Muscle of back (tissue), 11 donors: ENCODE data around the gene PLEKHA6. TPM values are rescaled to one million over a fixed set of nuclear protein-coding genes. Genes with fewer than 3 reads are reported as not detected.

Experiments
- DNase-seq, 3 donors: peaks; one replicate each; pipeline versions ENCODE4 v3.0.0 to v3.0.0-alpha.2; 2013
- polyA plus RNA-seq, 10 donors: library from polyadenylated mRNA; unstranded; fragments of 120-200 nt; gene quantifications; one replicate each; pipeline ENCODE4 v1.2.1, GENCODE V29; 2013; ENCODE audit not compliant: insufficient read length in 10 of 10

PLEKHA6 gene
- polyA plus RNA-seq, 10 donors: 1.7 to 7.2 (median 2.8) TPM

GRCh38 chr1:204261746-204262505 is 97.8 kb downstream of the PLEKHA6 start:
- no peak for DNase-seq

GRCh38 chr1:204261266-204261665 is 98.5 kb downstream of the PLEKHA6 start:
- no peak for DNase-seq

DNA sequence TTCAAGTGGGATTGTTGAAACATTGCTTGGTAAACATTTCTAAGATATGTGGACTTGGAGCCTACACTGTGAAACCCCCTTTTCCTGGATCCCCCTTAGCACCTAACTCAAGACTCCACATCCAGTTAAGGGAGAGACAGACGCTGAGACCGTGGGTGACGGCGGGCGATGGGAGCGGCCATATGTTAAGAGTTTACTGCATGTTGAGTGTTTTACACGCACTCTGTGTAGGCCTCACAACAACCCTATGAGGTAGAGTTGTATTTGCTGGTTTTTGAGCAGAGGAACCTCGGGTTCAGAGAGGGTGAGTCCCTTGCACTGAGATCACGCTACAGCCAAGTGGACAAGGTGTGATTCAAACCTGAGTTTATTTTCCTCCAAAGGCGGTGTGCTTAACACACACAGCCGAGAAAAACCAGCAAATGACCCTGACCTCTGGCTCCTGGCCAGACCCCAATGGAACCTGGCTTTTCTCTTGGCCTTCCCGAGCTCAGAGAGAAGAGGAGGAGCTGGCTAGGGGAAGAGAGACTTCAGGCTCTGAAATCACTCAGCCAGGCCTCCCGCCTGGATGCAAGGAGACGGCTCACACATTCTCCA is 99.0 kb downstream of the PLEKHA6 start:
- no peak for DNase-seq

- no peak for DNase-seq
Measured at GRCh38 chr1:204259782-204260181, 99.9 kb downstream of the PLEKHA6 start.

GRCh38 chr1:204259196-204259595 is 100.5 kb downstream of the PLEKHA6 start:
- no peak for DNase-seq

- peak in 1 of 3 donors; percentile 24 for DNase-seq
Measured at GRCh38 chr1:204258213-204259115, 101.3 kb downstream of the PLEKHA6 start.

GRCh38 chr1:204257446-204257845 is 102.3 kb downstream of the PLEKHA6 start:
- DNase-seq: no peak

DNA sequence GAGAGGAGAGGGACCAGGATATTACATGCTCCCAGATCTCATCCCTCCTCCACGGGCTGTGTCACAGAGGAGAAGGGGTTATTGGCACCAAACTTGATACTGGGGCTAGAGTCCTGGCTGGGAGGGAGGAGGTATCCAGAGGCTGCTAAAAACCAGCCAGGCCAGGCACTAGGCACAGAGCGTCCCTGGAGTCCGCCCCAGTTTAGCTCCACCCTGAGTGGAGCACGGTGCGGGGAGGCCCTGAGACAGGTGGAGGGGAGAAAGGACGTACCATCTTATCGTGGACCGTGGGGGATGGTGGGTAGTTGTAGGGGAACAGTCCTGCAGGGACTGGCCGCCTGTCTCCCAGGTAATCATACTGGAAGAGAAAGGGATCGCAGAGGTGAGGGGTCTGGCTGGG is 103.2 kb downstream of the PLEKHA6 start:
- DNase-seq: no peak

DNA sequence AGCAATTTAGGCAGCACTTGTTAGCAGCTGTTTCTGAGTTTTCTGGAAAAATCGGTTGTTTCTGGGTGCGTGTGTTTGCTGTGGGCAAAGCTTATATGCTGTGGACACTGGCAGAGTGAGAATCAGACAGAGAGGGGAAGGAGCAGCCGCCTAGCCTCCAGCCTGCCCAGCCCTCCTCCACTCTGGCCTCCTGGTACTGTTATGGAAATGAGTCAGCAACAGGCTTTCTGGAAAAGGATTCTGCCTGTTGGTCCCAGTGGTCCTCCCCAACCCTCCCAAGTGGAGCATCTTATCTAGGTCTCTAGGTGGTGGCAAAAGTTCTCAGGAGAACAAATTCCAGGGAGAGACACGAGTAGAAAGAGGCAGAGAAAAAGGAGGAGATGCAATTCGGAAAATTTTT is 103.8 kb downstream of the PLEKHA6 start:
- DNase-seq: no peak

GRCh38 chr1:204255225-204255624 is 104.5 kb downstream of the PLEKHA6 start:
- no peak for DNase-seq

DNA sequence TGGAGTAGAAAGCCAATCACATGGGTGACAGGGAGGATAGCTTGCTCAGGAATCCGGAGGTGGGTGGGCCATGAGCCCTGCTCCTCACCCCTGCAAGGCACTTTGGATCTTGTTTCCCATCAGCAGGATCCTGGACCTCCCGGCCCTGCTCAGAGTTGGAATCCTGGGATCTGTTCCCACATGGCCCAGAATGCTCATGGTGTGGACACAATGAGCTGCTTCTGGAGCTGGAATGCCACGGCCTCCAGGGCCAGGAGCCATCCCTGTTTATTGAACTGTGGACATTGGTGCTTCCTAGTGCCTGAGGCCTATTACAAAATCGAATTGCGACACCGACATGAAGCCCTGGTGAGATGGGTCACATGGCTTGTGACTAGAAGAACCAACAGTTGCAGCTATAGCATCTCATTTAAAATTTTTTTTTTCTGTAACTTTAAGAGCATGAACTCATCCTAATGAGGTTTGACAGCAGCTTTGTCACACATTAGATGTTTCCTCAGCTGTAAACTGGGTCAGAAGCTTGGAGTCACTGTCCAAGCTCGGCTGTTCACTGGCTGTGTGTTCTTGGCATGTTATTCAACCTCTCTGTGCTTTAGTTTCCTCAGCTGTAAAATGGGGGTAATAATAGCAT is 105.6 kb downstream of the PLEKHA6 start:
- no peak for DNase-seq

DNA sequence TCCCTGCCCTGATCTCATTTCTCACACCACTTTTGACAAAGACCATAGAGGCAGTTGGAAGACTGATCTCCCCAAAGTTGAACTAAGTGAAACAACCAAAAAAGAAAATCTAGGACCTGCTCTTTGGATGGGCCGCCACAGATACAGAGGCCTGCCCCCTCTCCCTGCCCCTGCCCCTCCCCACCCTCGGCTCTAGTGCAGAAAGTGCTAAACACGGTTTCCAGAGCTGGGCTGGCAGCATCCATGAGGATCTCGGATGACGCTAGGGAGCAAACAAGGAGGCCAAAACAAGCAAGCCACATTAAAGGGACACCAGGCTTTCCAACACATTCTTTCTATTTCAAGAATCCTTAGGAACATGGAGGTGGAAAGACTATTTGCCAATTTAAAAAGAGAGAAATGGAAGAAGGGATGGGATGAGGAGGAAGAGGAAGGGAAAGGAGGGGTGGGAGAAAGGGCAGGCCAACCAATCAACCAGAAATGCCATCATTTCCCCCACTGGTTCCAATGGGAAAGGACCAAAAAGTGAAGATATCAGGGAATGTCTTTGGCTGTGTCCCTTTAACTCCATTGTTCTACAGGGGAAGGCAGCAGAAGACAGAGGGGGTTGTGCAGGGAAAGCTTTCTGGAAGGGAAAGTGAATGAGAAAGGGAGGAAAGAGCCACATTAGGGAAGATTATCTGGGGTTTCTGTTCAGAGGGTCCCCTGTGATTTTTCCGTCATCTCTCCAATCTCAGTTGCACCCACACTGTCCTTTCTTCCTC is 107.6 kb downstream of the PLEKHA6 start:
- no peak for DNase-seq

- no peak for DNase-seq
Measured at GRCh38 chr1:204251286-204251685, 108.4 kb downstream of the PLEKHA6 start.

DNA sequence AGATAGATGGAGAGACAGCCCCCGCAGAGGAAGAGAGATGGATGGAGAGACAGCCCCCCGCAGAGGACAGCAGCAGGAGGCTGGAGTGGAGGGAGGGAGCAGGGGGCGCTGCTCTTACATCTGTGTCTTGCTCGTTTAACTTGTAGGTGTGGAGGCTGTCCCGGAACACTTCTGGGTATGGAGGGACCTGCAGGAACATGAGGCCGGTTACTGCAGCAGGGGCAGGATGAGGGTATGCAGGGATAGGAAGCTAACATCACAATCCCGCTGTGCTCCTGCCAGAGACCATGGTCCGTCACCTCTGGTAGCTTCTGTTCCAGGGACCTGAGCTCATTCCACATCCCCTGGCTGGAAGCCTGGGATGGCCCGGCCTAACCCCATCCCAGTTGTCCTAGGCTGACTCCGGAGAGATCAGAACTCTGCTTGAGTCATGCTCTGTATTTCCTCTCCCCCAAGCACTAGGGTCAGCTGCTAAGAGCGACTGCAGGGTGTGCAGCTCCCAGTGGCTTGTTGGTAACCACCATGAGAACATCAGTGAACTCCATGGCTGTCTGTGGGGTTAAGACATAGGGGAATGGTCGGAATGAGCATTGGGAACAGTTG is 109.2 kb downstream of the PLEKHA6 start:
- no peak for DNase-seq

- DNase-seq: no peak
Measured at GRCh38 chr1:204249736-204250427, 109.8 kb downstream of the PLEKHA6 start.

DNA sequence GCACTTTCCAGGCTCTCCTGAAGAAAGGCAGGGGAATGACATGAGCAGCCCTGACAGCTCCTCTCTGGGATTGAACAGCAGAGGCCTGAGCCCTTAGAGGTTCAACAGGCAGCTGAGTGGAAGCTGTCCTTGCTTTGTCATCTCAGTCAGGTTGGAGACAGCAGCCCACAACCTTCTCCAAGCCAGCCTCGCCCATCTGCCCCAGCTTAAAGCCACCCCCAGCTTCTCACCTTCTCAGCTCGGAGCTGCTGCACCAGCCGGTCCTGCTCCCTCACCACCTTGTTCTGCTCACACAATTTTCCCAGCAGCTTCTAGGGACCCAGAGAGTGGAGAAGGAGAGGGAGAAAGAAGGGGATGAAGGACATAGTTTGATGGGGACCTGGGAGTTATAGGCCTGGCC is 110.8 kb downstream of the PLEKHA6 start:
- DNase-seq: no peak

DNA sequence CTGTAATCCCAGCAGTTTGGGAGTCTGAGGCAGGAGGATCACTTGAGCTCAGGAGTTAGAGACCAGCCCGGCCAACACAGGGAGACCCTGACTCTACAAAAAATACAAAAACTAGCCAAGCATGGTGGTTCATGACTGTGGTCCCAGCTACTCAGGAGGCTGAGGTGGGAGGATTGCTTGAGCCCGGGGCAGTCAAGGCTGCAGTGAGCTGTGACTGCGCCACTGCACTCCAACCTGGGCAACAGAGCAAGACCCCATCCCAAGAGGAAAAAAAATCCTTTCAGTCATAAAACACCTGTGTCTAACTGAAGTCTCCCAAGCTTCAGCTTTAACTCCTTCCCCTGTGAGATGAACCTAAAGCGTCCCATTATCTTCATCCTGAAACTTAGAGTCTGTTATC is 112.9 kb downstream of the PLEKHA6 start:
- DNase-seq: no peak

- DNase-seq: no peak
Measured at GRCh38 chr1:204242920-204243319, 116.8 kb downstream of the PLEKHA6 start.

- DNase-seq: no peak
Measured at GRCh38 chr1:204241914-204242313, 117.8 kb downstream of the PLEKHA6 start.

GRCh38 chr1:204241050-204241449 is 118.7 kb downstream of the PLEKHA6 start:
- no peak for DNase-seq
